Measurements from ENCODE around the gene UBE2A.

The UBE2A gene

DNA sequence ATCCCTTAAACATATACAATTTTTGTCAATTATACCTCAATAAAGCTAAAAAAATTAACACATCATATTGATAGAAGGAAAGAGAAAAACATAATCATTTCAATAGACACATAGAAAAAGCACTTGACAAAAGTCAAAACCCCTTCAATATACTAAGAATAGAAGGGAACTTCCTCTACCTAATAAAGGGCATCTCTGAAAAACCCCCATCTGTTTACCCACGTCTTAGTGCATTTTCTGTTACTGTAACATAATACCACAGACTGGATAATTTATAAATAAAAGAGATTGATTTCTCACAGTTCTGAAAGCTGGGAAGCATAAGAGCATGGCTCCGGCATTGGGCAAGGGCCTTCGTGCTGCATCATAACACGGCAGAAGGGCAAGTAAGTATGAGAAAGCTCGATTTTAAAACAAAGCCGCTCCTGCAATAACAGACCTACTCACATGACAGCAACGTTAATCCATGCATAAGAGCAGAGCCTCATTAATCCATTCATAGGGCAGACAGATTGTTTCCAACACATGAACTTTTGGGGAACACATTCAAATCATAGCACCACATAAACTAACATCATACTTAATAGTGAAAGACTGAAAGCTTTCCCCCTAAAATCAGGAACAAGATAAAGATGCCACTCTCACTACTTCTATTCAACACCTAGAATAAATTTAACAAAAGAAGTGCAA, 24.9 kb upstream of the UBE2A start:
- TF ChIP-seq, protein P1, sequence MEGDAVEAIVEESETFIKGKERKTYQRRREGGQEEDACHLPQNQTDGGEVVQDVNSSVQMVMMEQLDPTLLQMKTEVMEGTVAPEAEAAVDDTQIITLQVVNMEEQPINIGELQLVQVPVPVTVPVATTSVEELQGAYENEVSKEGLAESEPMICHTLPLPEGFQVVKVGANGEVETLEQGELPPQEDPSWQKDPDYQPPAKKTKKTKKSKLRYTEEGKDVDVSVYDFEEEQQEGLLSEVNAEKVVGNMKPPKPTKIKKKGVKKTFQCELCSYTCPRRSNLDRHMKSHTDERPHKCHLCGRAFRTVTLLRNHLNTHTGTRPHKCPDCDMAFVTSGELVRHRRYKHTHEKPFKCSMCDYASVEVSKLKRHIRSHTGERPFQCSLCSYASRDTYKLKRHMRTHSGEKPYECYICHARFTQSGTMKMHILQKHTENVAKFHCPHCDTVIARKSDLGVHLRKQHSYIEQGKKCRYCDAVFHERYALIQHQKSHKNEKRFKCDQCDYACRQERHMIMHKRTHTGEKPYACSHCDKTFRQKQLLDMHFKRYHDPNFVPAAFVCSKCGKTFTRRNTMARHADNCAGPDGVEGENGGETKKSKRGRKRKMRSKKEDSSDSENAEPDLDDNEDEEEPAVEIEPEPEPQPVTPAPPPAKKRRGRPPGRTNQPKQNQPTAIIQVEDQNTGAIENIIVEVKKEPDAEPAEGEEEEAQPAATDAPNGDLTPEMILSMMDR (conservative IDR thresholded peaks at IDR 0.05; ENCODE audit: low read depth): no peak
- POLR2A ChIA-PET (ENCODE audit: low non-redundant PET): no interaction called here
- CTCF ChIA-PET: no interaction called here
- no peak for DNase-seq (ENCODE audit: low spot score)
- no peak overlapping the region for H3K27ac ChIP-seq

DNA sequence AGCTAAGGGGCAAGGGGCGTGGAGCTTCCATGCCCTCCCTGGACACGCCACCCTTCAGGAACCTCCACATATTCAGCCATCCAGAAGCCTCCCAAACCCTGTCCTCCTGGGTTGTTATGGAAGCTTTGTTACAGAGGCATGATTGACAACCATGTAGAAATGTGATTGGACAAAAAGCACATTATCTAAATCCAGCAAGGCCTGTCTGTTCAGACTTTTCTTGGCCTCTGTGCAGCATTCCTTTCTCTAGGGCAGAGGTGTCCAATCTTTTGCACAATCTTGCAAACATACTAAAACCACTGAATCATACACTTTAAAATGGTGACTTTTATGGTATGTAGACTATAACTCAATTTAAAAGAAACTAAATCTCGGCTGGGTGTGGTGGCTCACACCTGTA, 21.9 kb upstream of the UBE2A start:
- CTCF ChIA-PET: interaction anchor here (0.6 kb wide), 1 partner anchor 330 kb away, joined by 6 read pairs; no protein-coding TSS in a partner anchor
- POLR2A ChIA-PET (ENCODE audit: low non-redundant PET): no interaction called here

DNA sequence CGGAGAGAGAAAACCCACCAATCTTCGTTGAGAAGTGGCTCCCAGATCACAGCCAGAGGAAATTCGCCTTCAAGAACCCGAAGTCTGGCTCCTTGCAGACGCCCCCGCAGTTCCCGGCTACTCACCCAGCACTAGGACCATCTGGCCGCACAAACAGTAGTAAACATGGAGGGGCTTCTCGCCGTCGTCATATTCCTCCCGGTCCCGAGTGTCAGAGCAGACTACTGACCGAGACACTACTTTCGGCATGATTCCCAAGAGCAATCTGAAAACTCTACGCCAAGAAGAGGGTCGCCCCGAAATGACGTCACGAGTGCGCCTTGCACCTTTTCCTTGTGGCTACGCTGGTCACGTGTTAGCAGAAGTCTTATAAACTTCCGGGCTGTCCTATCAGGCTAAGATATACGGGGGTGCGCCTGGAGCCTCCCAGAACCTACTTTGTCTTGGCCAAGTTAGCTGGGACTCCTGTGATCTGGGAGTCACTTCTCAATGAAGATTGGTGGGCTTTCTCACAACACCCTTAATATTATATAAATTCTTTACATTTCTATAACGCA, 9.2 kb upstream of the UBE2A start, which contains the start of gene STEEP1:
Gene STEEP1 (minus strand): TSS at position 303 of the 557 bp plus-strand sequence. CDS start 54 bp downstream, at position 249.
- TF ChIP-seq, protein P1 (conservative IDR thresholded peaks at IDR 0.05; ENCODE audit: low read depth): no peak
- H3K27ac ChIP-seq: peak within 1 kb of the TSS; percentile 60
- ChIA-PET POLR2A (ENCODE audit: low non-redundant PET) (interaction anchor here (0.6 kb wide), 1 partner anchor 36 kb away, joined by 5 read pairs; no protein-coding TSS in a partner anchor), CTCF (no interaction called here)
- peak; percentile 80 for DNase-seq (ENCODE audit: low spot score)

More for the DNA sequence above, 21.9 kb upstream of the UBE2A start:
- DNase-seq (ENCODE audit: low spot score): no peak
- TF ChIP-seq, protein P1 (conservative IDR thresholded peaks at IDR 0.05; ENCODE audit: low read depth): no peak
- peak overlapping the region; percentile 48; the same call in 1 of the 2 replicates for H3K27ac ChIP-seq

DNA sequence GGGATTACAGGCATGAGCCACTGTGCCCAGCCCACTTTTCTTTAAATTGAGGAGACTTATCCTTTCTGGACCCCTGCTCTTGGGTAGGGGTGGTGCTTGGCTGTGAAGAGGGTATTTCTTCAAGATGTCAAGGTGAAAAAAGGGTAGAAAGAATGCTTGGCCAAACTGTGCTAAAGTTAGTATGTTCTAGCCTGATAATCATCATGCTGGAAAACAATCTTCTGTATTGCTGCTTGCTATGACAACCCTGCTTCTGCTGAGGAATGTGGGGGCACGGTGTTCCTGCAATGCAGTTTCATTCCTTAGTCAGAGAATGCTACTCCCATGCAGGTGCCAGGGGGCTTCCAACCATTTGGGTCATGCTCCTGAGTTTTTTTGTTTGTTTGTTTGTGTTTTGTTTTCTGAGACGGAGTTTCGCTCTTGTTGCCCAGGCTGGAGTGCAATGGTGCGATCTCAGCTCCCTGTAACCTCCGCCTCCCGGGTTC, 4.0 kb upstream of the UBE2A start:
- no peak overlapping the region for H3K27ac ChIP-seq
- ChIA-PET CTCF (no interaction called here), POLR2A (ENCODE audit: low non-redundant PET) (no interaction called here)
- DNase-seq (ENCODE audit: low spot score): no peak
- TF ChIP-seq, protein P1 (conservative IDR thresholded peaks at IDR 0.05; ENCODE audit: low read depth): no peak

DNA sequence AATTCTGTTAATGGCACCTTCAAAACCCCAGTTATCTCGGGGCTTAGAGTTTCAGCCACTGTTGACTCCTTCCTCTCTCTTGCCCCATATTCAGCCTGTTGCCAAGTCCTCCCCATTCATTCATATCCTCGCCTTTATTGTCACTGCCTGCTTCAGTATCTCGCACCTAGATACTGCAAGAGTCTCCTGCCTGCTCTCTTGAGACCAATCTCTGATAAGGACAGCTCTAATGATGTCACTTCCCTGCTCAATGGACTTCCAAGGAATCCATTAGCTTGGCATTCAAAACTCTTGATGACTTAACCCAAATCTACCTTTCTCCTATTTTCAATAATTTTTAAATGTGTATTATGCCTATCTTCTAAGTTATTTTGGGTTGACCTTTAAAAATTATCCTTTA, 1.1 kb upstream of the UBE2A start:
- no peak for DNase-seq (ENCODE audit: low spot score)
- H3K27ac ChIP-seq: no peak overlapping the region
- ChIA-PET CTCF (interaction anchor here (0.8 kb wide), 1 partner anchor 104 kb away, joined by 3 read pairs; no protein-coding TSS in a partner anchor), POLR2A (ENCODE audit: low non-redundant PET) (interaction anchor here (0.5 kb wide), 1 partner anchor 200 kb away, joined by 3 read pairs; no protein-coding TSS in a partner anchor)
- TF ChIP-seq, protein P1 (conservative IDR thresholded peaks at IDR 0.05; ENCODE audit: low read depth): no peak

DNA sequence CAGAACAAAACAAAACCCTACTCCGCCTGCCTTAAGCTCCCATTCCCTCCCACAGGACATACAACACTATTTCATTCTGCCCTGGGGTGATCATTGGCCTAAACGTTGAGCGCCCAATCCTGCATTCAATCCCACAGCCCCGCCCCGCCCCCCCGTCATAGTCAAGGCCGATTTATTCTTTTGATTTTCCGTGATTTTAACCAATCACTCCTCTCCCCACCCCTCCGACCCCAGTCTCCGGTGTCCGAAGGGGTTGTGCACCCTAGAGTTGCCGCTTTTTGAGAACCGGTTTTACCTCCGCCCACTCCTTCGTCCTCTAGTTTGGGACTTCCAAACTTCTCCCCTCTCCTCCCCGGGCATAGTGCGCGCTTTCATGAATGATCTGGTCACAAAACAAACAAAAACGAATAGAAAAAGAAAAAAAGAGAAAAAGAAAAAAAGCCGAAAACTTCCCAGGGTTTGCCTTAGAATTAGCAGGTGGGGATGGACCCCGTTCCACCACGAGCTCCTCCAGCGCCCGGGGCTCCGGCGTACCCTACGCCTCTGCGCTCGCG, 446 bp upstream of the UBE2A start:
- DNase-seq (ENCODE audit: low spot score): peak; percentile 46
- TF ChIP-seq, protein P1 (conservative IDR thresholded peaks at IDR 0.05; ENCODE audit: low read depth): no peak
- H3K27ac ChIP-seq: peak overlapping the region; percentile 82
- CTCF ChIA-PET: no interaction called here
- POLR2A ChIA-PET (ENCODE audit: low non-redundant PET): interaction anchor here (0.5 kb wide), 1 partner anchor 200 kb away, joined by 3 read pairs; no protein-coding TSS in a partner anchor
